ENCODE measurements around the gene HBA2. TPM values are rescaled to one million over a fixed set of nuclear protein-coding genes. Genes with fewer than 3 reads are reported as not detected.
"Not testable (repeated sequence)": the region's sequence is repeated elsewhere in the genome, so short reads cannot be mapped to it uniquely, and the experiment has no call there.

Gene HBA2
- total and polyA plus RNA-seq, 9 of the 15 experiments (the other 6 are each of a cell fraction or from before 2014, with no cell fraction given): 40.4 to 853 (median 286) TPM

GRCh38 chr16:176006-176405 lies 3.3 kb downstream of the HBA2 start:
- in situ Hi-C loops (cut with MboI); intact Hi-C loops (cut with micrococcal nuclease); H3K27me3 ChIP-seq (ENCODE audit: control insufficient read depth in 2 of 2, insufficient read depth in 2 of 2, low read length in 2 of 2); CTCF ChIA-PET (ENCODE audit: low intra/inter-chr PET ratio); H3K27ac ChIP-seq (ENCODE audit: extremely low read depth, low read depth, low read length); H4K20me1 ChIP-seq (replicated peaks; ENCODE audit: control insufficient read depth, insufficient read depth, low read length); DNase-seq (ENCODE audit: extremely low read depth in 1 of 4, low spot score in 3 of 4); POLR2A ChIA-PET; H3K9me3 ChIP-seq (replicated peaks; ENCODE audit: control insufficient read depth, insufficient read depth, low read depth, low read length); H3K4me3 ChIP-seq; FAIRE-seq; H2AFZ ChIP-seq (ENCODE audit: low read depth, low read length); H3K9me1 ChIP-seq (ENCODE audit: control insufficient read depth, insufficient read depth, low read length); BruUV-seq (replicated peaks): not testable (repeated sequence)
- peak overlapping the region; percentile 37; the same call in 1 of the 2 replicates for H3K4me2 ChIP-seq (ENCODE audit: insufficient read depth, low read length)
- peak overlapping the region in 1 of 2 experiments; percentile 65; a peak in 1 of 4 replicates for H3K9ac ChIP-seq (ENCODE audit: insufficient read depth in 1 of 2, low read depth in 2 of 2, low read length in 2 of 2)
- 1% methylated on average over 13 of the region's 39 CpGs for WGBS (ENCODE audit: insufficient coverage, low coverage, missing lambda C conversion rate)
- peaks cover 18% of the 10 kb centered on the region; the same call in 2 of the 3 replicates for H3K36me3 ChIP-seq (ENCODE audit: control insufficient read depth, insufficient read depth, low read length)
- 0 out of 2 replicates have a peak, but pooled peaks have one; percentile 26 for TF ChIP-seq MAX (CRISPR knock-in tag; IDR thresholded peaks at IDR 0.05)
- peak; percentile 23; the same call in 1 of the 2 replicates for TF ChIP-seq TFAP4 (CRISPR knock-in tag; IDR thresholded peaks at IDR 0.05; ENCODE audit: borderline replicate concordance)
- TF ChIP-seq E2F6 (IDR thresholded peaks at IDR 0.05; ENCODE audit: borderline replicate concordance in 1 of 2, extremely low read depth in 1 of 2, insufficient read depth in 1 of 2, insufficient read length in 1 of 2, low read depth in 1 of 2, low read length in 1 of 2, poor library complexity in 1 of 2, severe bottlenecking in 1 of 2): peak in 1 of 2 experiments; percentile 4
- TF ChIP-seq PKNOX1 (IDR thresholded peaks at IDR 0.05): peak; percentile 51; the same call in 1 of the 2 replicates
- ATAC-seq: peak; percentile 4; the same call in 1 of the 3 replicates
- H3K4me1 ChIP-seq (replicated peaks in 1 of 2; ENCODE audit: control insufficient read depth in 2 of 2, insufficient read depth in 2 of 2, low read length in 2 of 2): peaks cover 23 to 52% of the 10 kb centered on the region in 2 experiments; a peak in 4 of 5 replicates
- peaks cover 43% of the 10 kb centered on the region for H3K79me2 ChIP-seq (ENCODE audit: control insufficient read depth, insufficient read depth, low read length)
